B cell (primary cell): ENCODE results near the gene RFX2. TPM values are rescaled to one million over a fixed set of nuclear protein-coding genes. Genes with fewer than 3 reads are reported as not detected.

Source experiments
- ATAC-seq: fragments of 200-7000 bp; cut with Tn5 transposase; one replicate; pipeline ENCODE4 v1.10.0; 2021; ENCODE audit warnings: low read depth, mild to moderate bottlenecking, moderate number of reproducible peaks, moderate library complexity
- CTCF ChIA-PET: fragments of 350-600 bp; sonication (Branson Sonifier 250); formaldehyde crosslinking; loops from one replicate; lab custom pipeline; 2021; ENCODE audit warnings: antibody characterized with exemption, inconsistent platforms; lab: Charles Lee
- POLR2A ChIA-PET: fragments of 350-600 bp; sonication (Branson Sonifier 250); formaldehyde crosslinking; loops from one replicate; lab custom pipeline; 2021; ENCODE audit warnings: antibody characterized with exemption; lab: Charles Lee
- DNase-seq: peaks from one replicate; pipeline ENCODE4 v3.0.0; 2013
- H2AFZ ChIP-seq: 2 replicates; pipeline ENCODE4 v1.6.1; 2012; ENCODE audit warnings: mild to moderate bottlenecking, low read depth, low read length; ENCODE audit not compliant: insufficient read depth, poor library complexity, severe bottlenecking
- H3K27ac ChIP-seq, 2 donors: 1 replicate in 1 of 2; 2 replicates in 1 of 2; pipeline ENCODE4 v1.5.1; 2012 to 2013; ENCODE audit warnings: low read length in 2 of 2, mild to moderate bottlenecking in 2 of 2, moderate library complexity in 1 of 2
- H3K27me3 ChIP-seq, 4 experiments: fragments of 200-600 bp in 1 of 4; sonication (generic) in 1 of 4; replicated peaks in 1 of 4; 1 replicate in 2 of 4; 2 replicates in 2 of 4; pipeline versions ENCODE4 v1.6.1 to v1.7.0; 2013 to 2016; ENCODE audit warnings: low read length in 3 of 4, mild to moderate bottlenecking in 2 of 4, mixed read lengths in 1 of 4, moderate library complexity in 1 of 4; ENCODE audit not compliant: insufficient read depth in 4 of 4, control insufficient read depth in 3 of 4; ENCODE audit errors: control extremely low read depth in 1 of 4
- H3K36me3 ChIP-seq, 2 experiments: replicated peaks in 1 of 2; 1 replicate in 1 of 2; 2 replicates in 1 of 2; pipeline versions ENCODE4 v1.6.1 to v1.7.1; 2013; ENCODE audit warnings: low read length in 1 of 2; ENCODE audit not compliant: insufficient read depth in 2 of 2, control insufficient read depth in 1 of 2; ENCODE audit errors: control extremely low read depth in 1 of 2, extremely low read depth in 1 of 2
- H3K4me1 ChIP-seq, 2 donors: fragments of 200-600 bp in 1 of 2; sonication (generic) in 1 of 2; 1 replicate in 1 of 2; 2 replicates in 1 of 2; pipeline versions ENCODE4 v1.5.1 to v1.6.1; 2013 to 2017; ENCODE audit warnings: low read length in 2 of 2; ENCODE audit not compliant: control insufficient read depth in 2 of 2, insufficient read depth in 2 of 2
- H3K4me2 ChIP-seq: replicated peaks from 2 replicates; pipeline ENCODE3; 2012; ENCODE audit warnings: mild to moderate bottlenecking, low read depth, low read length; ENCODE audit not compliant: poor library complexity, severe bottlenecking
- H3K4me3 ChIP-seq, 5 experiments: fragments of 200-600 bp in 1 of 5; sonication (generic) in 1 of 5; 1 replicate in 3 of 5; 2 replicates in 2 of 5; pipeline versions ENCODE4 v1.5.1 to v1.7.0; 2011 to 2016; ENCODE audit warnings: low read length in 4 of 5, mild to moderate bottlenecking in 4 of 5, low read depth in 2 of 5, control low read depth in 1 of 5, moderate library complexity in 1 of 5; ENCODE audit not compliant: insufficient read depth in 1 of 5; ENCODE audit errors: control extremely low read depth in 1 of 5, extremely low read depth in 1 of 5
- H3K79me2 ChIP-seq: fragments of 200-600 bp; sonication (generic); one replicate; pipeline ENCODE4 v1.6.0; 2016; ENCODE audit warnings: low read length; ENCODE audit not compliant: control insufficient read depth, insufficient read depth
- H3K9ac ChIP-seq: fragments of 200-600 bp; sonication (generic); 2 replicates; pipeline ENCODE4 v1.6.1; 2017; ENCODE audit warnings: mild to moderate bottlenecking, low read length, moderate library complexity
- H3K9me3 ChIP-seq, 3 donors: one replicate each; pipeline versions ENCODE4 v1.6.1 to v1.7.1; 2013; ENCODE audit warnings: low read length in 2 of 3; ENCODE audit not compliant: control insufficient read depth in 2 of 3, insufficient read depth in 1 of 3; ENCODE audit errors: control extremely low read depth in 1 of 3
- H4K20me1 ChIP-seq: 2 replicates; pipeline ENCODE4 v1.6.0; 2012; ENCODE audit warnings: mild to moderate bottlenecking, low read length; ENCODE audit not compliant: insufficient read depth, control insufficient read depth, poor library complexity, severe bottlenecking
- H3K27ac Mint-ChIP-seq: one replicate; pipeline ENCODE4 v1.8.0; 2021; ENCODE audit warnings: mixed read lengths
- H3K27me3 Mint-ChIP-seq: one replicate; pipeline ENCODE4 v1.8.0; 2021; ENCODE audit warnings: mixed read lengths
- H3K4me1 Mint-ChIP-seq: one replicate; pipeline ENCODE4 v1.8.0; 2021; ENCODE audit warnings: mixed read lengths
- H3K4me3 Mint-ChIP-seq: one replicate; pipeline ENCODE4 v1.8.0; 2021; ENCODE audit warnings: mixed read lengths
- H3K9me3 Mint-ChIP-seq: one replicate; pipeline ENCODE4 v1.8.0; 2022; ENCODE audit warnings: mixed read lengths; ENCODE audit not compliant: insufficient read depth
- CTCF ChIP-seq: fragments of 200-600 bp; IDR thresholded peaks from one replicate; pipeline ENCODE4 v1.8.0; 2022; ENCODE audit warnings: antibody characterized with exemption, mild to moderate bottlenecking
- EZH2 ChIP-seq: IDR thresholded peaks from 2 replicates; pipeline ENCODE4 v1.6.1; 2012; ENCODE audit warnings: borderline replicate concordance, low read depth, mild to moderate bottlenecking, moderate library complexity, low read length; ENCODE audit not compliant: insufficient read depth, poor library complexity, severe bottlenecking
- WGBS: methylation state at CpG from one replicate; pipeline ENCODE4 v1.1.5; 2013; ENCODE audit warnings: missing lambda C conversion rate; ENCODE audit not compliant: insufficient coverage; 5-methylcytosine and 5-hydroxymethylcytosine counted together
- intact Hi-C: fragments of 100-400 bp; cut with micrococcal nuclease; formaldehyde crosslinking; loops from one replicate; pipeline ENCODE4 v1.10.0; 2022
- polyA plus RNA-seq: library from polyadenylated mRNA; depleted of rRNA; stranded (reverse); fragments of >200 nt; gene quantifications from 2 replicates; pipeline ENCODE4 v1.2.3, GENCODE V29; 2012
- total RNA-seq, 2 donors: library from RNA; stranded (reverse); fragments of 120-200 nt in 1 of 2; gene quantifications; 1 replicate in 1 of 2; 2 replicates in 1 of 2; pipeline versions ENCODE4 v1.2.3 to v1.2.4, GENCODE V29; 2013 to 2022

RFX2 gene
- total and polyA plus RNA-seq, 2 donors (not counting 1 experiment from before 2014, with no cell fraction given), result 7.1 to 8.6 TPM

- ChIA-PET CTCF (interaction anchor here (1.3 to 4.3 kb wide), 2 partner anchors 13 to 16 kb away, joined by 3 to 22 read pairs; no protein-coding TSS in a partner anchor), POLR2A (no interaction called here)
- no peak for TF ChIP-seq CTCF
- TF ChIP-seq EZH2, result no peak
- no peaks in the 10 kb centered on the region for H3K9me3 Mint-ChIP-seq
- H3K4me1 Mint-ChIP-seq, result peaks cover 80% of the 10 kb centered on the region
- Histone ChIP-seq H3K36me3 (peaks cover 0 to 9% of the 10 kb centered on the region in 2 experiments), H3K4me2 (no peak overlapping the region), H2AFZ (no peak overlapping the region), H4K20me1 (peaks cover 99% of the 10 kb centered on the region), H3K27ac (no peak overlapping the region), H3K79me2 (peaks cover 99% of the 10 kb centered on the region), H3K9ac (no peak overlapping the region), H3K9me3 (no peaks in the 10 kb centered on the region), H3K4me3 (no peak overlapping the region), H3K27me3 (no peaks in the 10 kb centered on the region), H3K4me1 (peaks cover 33 to 35% of the 10 kb centered on the region in 2 donors)
- ATAC-seq (no peak), DNase-seq (no peak)
- intact Hi-C loops, result no loop called here
- WGBS, result 86% methylated on average over 1 of the region's 3 CpGs
- H3K4me3 Mint-ChIP-seq, result no peak overlapping the region
- no peak overlapping the region for H3K27ac Mint-ChIP-seq
- H3K27me3 Mint-ChIP-seq, result no peaks in the 10 kb centered on the region
Observed at GRCh38 chr19:5955636-5955935, 154.7 kb downstream of the RFX2 start.

DNA sequence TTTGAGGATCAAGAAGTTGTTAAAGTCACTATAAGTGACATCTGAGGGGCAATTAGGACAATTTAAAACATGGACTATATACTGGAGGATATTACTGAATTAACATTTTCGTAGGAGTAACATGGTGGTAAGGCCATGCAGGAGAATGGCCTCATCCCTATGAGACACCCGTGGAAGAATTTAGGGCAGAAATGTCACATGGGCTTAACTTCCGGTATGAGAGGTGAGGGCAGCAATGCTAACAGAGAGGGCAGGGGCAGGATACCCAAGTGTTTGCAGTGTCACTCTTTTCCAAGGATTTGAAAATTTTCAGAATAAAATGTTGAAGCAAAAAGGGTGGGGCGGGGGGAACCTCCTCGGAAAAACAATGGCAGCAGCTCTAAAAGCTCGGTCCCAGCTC lies 156.0 kb downstream of the RFX2 start:
- Histone ChIP-seq H3K4me1 (peaks cover 33 to 43% of the 10 kb centered on the region in 2 donors), H3K9ac (no peak overlapping the region), H3K9me3 (no peaks in the 10 kb centered on the region), H4K20me1 (peaks cover 99% of the 10 kb centered on the region), H3K79me2 (peaks cover 99% of the 10 kb centered on the region), H3K4me3 (no peak overlapping the region), H3K4me2 (peak overlapping the region; percentile 48), H2AFZ (no peak overlapping the region), H3K36me3 (peaks cover 0 to 18% of the 10 kb centered on the region in 2 experiments), H3K27me3 (no peaks in the 10 kb centered on the region), H3K27ac (no peak overlapping the region)
- TF ChIP-seq CTCF, result no peak
- TF ChIP-seq EZH2, result no peak
- ChIA-PET POLR2A (no interaction called here), CTCF (interaction anchor here (4.3 kb wide), 1 partner anchor 14 kb away, joined by 22 read pairs; no protein-coding TSS in a partner anchor)
- DNase-seq (no peak), ATAC-seq (no peak)
- intact Hi-C loops, result no loop called here
- no peaks in the 10 kb centered on the region for H3K27me3 Mint-ChIP-seq
- no peak overlapping the region for H3K4me3 Mint-ChIP-seq
- 80% methylated on average over 5 of the region's 6 CpGs for WGBS
- H3K27ac Mint-ChIP-seq, result peak overlapping the region; percentile 64
- no peaks in the 10 kb centered on the region for H3K9me3 Mint-ChIP-seq
- H3K4me1 Mint-ChIP-seq, result peaks cover 83% of the 10 kb centered on the region
